G401 (cell line): Measurements from ENCODE around the gene CYP11A1. TPM values are rescaled to one million over a fixed set of nuclear protein-coding genes. Genes with fewer than 3 reads are reported as not detected.
"Not testable (repeated sequence)": the region's sequence is repeated elsewhere in the genome, so short reads cannot be mapped to it uniquely, and the experiment has no call there.

Source experiments
- DNase-seq: peaks from one replicate; pipeline ENCODE4 v3.0.0-alpha.2; 2015; ENCODE audit warnings: low spot score
- in situ Hi-C: cut with HindIII; loops from 2 replicates; pipeline ENCODE4 v1.10.0; 2016; ENCODE audit warnings: low sequenced_read_pairs, mixed read lengths
- total RNA-seq: library from RNA; depleted of rRNA; stranded (reverse); fragments of >200 nt; shearing (Covaris generic); gene quantifications from 2 replicates; pipeline ENCODE4 v1.2.3, GENCODE V29; 2014

CYP11A1 gene
- total RNA-seq, 1 experiment from 2014 or later = not detected

DNA sequence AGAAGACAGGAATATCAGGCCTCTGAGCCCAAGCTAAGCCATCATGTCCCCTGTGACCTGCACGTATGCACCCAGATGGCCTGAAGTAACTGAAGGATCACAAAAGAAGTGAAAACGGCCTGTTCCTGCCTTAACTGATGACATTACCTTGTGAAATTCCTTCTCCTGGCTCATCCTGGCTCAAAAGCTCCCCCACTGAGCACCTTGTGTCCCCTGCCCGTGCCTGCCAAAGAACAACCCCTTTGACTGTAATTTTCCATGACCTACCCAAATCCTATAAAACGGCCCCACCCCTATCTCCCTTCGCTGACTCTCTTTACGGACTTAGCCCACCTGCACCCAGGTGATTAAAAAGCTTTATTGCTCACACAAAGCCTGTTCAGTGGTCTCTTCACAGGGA, 8.1 kb downstream of the CYP11A1 start:
- peak; percentile 64 for DNase-seq
- in situ Hi-C loops = loop anchor here (25.0 kb wide), 1 partner anchor 403 kb away; no protein-coding TSS in a partner anchor

DNA sequence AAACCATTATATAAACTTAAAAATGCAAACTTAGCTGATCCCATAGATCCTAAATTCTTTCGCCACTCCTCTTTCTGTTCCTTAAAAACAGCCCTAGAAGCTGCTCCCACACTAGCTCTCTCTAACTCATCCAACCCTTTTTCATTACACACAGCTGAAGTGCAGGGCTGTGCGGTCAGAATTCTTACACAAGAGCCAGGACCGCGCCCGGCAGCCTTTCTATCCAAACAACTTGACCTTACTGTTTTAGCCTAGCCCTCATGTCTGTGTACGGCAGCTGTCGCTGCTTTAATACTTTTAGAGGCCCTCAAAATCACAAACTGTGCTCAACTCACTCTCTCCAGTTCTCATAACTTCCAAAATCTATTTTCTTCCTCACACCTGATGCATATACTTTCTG, 9.9 kb downstream of the CYP11A1 start:
- in situ Hi-C loops = loop anchor here (25.0 kb wide), 1 partner anchor 405 kb away; no protein-coding TSS in a partner anchor
- DNase-seq = not testable (repeated sequence)

DNA sequence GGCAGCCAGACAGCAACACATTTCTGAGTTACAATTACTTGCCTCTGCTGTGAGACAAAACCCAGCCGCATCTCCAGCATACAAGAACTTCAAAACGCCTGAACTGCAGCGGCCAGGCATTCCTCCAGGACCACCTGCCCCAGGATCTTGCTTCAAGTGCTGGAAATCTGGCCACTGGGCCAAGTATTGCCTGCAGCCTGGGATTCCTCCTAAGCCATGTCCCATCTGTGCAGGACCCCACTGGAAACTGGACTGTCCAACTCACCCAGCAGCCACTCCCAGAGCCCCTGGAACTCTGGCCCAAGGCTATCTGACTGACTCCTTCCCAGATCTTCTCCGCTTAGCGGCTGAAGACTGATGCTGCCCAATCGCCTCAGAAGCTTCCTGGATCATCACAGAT, 11.4 kb downstream of the CYP11A1 start:
- in situ Hi-C loops = loop anchor here (25.0 kb wide), 1 partner anchor 406 kb away; no protein-coding TSS in a partner anchor

DNA sequence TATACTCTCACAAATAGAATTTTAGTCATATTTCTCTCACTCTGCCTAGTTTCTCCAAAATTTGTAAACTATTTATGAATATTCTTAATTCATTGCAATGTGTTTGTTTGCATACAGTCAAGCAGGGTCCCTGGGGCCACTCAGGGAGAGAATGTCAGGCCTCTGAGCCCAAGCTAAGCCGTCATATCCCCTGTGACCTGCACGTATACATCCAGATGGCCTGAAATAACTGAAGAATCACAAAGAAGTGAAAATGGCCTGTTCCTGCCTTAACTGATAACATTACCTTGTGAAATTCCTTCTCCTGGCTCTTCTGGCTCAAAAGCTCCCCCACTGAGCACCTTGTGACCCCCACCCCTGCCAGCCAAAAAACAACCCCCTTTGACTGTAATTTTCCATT, 13.5 kb downstream of the CYP11A1 start:
- not testable (repeated sequence) for DNase-seq
- in situ Hi-C loops = loop anchor here (25.0 kb wide), 1 partner anchor 408 kb away; no protein-coding TSS in a partner anchor

More for the DNA sequence above, 11.4 kb downstream of the CYP11A1 start:
- not testable (repeated sequence) for DNase-seq

DNA sequence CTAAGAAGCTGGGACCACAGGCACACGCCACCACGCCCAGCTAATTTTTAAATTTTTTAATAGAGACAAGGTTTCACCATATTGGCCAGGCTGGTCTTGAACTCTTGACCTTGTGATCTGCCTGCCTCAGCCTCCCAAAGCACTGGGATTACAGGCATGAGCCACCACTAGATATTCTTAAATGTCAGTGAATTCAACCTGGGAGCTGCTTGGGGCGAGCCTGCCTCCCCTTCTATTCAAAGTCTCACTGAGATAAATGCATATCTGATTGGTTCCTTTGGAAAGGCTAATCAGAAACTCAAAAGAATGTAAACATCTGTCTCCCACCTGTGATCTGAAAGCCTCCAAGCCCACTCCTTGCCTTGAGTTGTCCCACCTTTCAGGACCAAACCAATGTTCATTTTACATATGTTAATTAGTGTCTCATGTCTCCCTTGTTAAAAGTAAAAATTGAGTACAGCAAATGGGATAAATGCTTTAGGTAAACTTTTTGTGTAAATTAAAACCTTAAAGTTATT, 15.0 kb downstream of the CYP11A1 start:
- in situ Hi-C loops = loop anchor here (25.0 kb wide), 1 partner anchor 410 kb away; no protein-coding TSS in a partner anchor
- DNase-seq = no peak

DNA sequence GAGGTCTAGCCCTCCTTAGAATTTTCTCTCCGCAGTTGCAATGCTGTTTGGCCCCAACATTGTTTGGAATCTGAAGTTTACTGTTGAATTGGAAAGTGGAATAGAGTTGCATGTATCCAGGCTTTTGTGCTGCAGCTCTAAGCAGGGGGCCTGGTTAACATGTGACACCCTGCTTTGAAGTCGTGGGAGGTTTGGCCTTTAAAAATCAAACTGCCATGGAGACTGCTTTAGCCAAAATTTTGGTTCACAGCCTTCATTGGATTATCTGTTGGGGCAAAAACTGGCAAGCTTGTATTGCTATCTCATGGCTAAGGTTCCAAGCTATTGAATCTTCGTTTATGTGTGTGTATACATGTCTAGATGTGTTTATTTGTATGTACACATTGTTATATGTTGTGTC, 15.8 kb downstream of the CYP11A1 start:
- DNase-seq = no peak
- in situ Hi-C loops = loop anchor here (25.0 kb wide), 1 partner anchor 411 kb away; no protein-coding TSS in a partner anchor

DNA sequence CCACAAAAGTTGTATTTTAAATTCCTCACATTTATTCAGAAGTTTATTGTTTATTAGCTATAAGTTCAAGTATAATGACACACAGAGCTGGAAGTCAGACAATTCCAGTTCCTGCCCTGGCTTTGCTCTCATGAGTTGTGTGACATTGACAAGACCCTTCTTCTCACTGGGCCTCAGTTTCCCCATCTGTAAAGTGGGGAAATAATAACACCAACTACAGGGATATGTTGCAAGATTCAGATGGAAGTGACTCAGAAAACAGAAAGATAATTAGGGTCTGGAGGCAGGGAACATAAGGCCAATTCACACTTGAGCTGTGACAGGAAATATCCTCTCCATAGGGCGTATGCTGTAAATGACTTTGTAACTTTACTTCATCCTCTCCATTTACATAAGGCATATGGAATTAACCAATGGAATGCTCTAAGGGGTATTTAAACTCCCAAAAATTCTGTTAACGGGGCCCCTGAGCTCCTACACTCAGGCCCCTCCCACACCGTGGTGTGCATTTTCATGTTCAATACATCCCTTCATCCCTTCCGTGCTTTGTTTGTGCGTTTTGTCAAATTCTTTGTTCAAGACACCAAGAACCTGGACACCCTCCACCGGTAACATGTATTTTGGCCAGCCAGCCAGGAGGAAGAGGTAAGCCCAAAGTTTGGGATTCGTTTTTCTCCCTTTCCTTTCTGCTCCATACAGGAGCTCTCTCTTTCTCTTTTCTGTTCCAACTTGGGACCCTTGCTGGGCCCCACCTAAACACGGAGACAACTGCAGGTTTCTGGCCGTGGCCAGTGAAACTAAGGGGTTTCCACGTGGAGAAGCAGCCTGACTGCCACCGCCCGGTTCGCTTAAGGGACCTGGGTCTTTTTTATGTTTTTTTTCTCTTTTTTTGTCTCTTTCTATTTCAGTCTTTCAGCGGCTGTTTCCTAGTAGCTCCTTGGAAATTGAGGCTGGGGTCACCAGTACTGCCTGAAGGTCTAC, 16.9 kb downstream of the CYP11A1 start:
- no peak for DNase-seq
- in situ Hi-C loops = loop anchor here (25.0 kb wide), 1 partner anchor 412 kb away; no protein-coding TSS in a partner anchor

DNA sequence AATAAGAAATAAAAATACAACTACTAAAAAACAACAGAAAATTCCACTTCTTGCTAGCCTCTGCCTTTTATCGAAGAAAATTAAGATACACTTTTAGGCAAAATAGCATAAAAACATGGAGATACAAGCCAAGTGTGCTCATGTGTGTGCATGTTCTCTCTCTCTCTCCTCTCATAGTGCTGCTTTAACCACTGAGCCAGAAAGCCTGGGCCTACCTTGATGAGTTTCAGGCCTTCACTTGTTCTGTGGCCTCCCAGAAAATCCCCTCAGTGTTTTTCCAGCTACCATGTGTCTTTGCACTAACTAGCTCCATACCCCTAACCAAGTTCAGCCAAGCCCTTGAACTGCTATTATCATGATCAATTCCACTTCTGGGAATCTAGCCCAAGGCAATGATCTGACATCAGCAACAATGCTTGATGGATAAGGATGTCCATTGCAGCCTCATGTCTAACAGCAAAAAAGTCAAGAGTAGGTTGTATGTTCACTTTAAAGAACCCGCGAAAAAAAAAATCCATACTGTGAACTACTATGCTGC, 18.1 kb downstream of the CYP11A1 start:
- DNase-seq = no peak
- in situ Hi-C loops = no loop called here

DNA sequence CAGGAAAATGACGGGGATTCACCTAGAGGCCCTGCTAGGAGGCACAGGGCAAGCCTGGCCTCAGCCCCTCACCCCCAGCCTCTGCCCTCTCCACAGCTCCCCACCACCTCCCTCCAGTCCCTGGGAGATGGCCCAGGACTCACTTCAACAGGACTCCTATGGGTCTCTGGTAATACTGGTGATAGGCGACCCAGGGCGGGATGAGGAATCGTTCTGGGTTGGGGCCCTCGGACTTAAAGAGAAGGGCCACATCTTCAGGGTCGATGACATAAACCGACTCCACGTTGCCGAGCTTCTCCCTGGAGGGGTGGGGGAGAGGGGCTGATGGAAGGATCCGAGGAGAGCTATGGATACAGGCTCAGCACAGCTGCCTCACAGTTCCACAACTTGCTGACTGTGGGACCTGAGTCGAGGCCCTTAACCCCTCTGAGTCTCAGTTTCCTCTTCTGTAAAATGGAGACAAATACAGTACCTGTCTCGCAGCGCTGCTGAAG, 19.6 kb downstream of the CYP11A1 start:
- in situ Hi-C loops = no loop called here
- DNase-seq = no peak

DNA sequence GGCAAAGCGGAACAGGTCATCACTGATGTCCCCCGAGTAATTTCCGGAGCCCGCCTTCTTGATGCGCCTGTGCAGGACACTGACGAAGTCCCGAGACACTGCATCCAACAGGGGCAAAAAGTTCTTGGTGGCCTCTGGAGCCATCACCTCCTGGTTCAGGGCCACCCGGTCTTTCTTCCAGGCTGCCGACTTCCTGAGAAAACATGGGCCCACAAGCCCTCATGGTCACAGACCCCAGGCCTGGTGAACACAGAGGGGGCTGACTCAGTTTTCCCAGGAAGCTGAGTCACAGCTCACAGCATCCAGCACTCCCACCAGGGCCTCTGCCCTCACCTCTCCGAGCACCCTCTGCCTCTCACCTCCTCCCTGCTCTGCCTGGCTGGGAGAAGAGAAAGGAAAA, 22.4 kb downstream of the CYP11A1 start:
- in situ Hi-C loops = no loop called here
- no peak for DNase-seq

DNA sequence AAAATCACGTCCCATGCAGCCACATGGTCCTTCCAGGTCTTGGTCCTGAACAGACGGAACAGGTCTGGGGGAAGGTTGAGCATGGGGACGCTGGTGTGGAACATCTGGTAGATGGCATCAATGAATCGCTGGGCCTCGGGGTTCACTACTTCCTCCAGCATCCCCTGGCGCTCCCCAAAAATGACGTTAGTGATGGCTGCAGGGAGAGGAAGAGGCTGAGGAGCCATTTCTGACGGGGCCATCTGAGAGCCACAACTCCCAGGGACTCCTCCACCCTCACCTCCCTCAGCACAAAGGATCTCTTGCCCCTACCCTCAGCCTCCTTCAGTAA, 23.7 kb downstream of the CYP11A1 start:
- DNase-seq = no peak
- in situ Hi-C loops = no loop called here

DNA sequence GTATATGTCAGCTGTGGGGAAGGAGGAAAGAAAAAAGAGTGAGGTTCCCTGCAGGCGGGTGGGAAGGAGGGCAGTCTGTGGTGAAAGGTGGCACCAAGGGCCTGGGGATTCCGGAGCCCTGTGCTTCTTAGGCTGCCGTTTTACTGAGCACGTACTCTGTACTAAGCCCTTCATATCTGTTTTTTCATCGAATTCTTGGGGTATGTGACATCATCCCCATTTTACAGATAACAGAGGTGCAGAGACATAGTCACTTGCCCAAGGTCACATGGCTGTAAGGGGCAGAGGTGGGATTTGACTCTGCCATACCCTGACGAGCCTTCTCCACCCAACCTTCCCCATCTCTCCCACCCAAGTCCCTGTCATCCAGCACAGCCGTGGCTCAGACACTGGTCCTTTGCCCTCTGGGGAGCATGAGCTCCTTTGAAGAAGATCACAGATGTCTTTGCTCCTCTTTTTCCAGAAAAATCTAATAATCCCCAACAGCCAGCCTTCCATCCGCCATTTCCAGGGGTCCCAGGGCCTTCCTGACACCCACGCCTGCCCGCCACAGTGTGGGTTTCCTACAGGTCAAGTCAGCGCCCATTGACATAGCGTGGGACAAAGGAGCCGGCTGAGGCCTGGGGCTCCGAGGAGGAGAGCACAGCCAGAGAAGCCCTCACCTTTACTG, 24.2 kb downstream of the CYP11A1 start:
- in situ Hi-C loops = no loop called here
- DNase-seq = no peak

DNA sequence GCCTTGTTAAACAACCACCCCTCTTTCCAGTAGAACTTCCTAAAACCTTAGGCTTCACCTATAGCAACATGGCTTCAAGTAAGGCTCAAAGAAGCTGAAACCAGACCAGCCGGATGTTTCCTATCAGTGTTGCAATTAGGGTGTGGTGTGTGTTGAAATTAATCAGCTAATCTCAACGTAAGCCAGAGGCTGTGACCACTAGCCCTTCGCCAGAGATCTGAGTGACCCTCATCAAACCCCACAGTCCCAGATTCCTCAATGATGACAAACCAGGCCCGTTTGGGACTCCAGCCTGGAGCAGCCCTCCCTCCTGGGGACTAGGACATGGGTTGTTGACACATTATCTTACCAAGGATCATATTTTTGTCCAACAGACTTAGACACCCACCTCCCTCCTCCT, 27.3 kb downstream of the CYP11A1 start:
- in situ Hi-C loops = no loop called here
- DNase-seq = no peak

DNA sequence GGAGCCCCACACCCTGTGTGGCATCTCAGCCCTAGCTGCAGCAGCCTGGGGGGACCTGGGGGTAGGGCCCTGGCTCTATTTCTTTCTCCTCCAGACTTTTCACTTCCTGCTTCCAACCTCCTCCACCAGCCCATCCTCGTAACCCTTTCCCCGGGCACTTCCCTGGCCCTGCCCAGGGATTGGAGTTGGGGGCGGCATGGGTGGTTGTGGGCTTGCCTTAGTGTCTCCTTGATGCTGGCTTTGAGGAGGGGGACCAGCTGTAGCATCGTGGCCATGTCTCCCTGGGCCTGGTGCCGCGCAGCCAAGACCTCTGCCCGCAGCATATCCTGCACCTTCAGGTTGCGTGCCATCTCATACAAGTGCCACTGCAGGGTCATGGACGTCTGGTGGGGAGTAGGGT, 28.1 kb downstream of the CYP11A1 start:
- DNase-seq = no peak
- in situ Hi-C loops = no loop called here

DNA sequence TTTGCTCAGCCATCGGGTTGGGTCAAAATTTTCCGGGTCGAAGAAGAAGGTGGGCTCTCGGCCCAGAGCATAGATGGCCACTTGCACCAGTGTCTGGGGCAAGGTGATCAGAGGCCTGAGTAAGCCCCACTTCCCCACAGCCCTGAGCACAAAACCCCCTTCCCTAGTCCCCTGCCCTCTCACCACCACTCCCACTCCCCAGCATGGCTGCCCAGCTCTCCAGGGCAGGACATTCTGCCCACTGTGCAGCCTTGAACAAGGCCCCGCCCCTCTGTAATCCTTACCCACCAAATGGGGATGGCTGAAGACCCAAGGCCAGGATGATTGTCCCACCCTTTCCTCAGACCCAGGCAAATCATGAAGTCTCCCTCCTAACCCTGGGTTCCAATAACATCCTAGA, 28.8 kb downstream of the CYP11A1 start:
- in situ Hi-C loops = no loop called here
- DNase-seq = no peak

DNA sequence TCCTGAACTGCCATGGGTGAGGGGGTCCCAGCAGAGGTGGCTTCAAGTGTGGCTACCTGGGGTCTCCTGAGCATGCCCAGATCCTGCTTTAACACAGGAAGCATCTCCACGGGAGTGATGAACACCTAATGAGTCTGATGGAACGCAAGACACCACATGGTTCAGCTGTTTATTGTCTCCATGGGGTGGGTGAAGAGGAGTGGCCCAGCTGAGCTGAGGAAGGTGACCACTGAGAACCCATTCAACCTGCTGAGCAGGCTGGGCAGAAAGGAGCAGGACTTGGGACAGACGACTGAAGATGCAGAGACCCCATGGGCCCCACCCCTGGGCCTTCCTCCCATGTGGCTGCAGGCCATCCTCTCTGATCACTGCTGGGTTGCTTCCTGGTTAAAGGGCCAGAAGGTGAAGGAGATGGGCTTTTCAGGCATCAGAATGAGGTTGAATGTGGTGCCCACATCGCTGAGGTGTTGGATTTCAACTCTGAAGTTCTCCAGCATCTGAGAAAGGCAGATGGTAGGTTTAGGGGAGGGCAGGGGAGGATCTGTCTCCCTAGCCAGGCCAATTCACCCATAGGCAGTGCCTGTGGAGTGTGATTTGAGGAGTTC, 29.7 kb downstream of the CYP11A1 start:
- DNase-seq = no peak
- in situ Hi-C loops = no loop called here

DNA sequence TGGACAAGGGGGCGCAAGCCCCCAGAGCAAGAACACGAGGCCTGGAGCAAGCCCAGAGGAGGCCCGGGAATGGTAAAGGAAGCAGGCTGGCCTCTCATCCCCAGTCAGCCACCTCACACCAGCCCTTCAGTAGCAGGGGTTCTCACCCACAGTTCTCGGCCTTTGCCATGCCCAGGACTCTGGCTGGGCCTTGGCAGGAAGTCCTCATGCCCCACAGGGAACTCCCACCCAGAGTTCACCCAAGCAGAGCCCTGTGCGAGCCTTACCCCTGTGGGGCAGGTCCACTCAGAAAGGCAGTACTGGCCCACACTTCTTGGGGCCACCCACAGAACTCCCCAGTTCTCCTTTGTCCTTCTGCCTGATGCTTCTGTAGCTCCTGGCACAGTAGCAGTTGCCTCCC, 30.3 kb downstream of the CYP11A1 start:
- in situ Hi-C loops = no loop called here
- DNase-seq = no peak

DNA sequence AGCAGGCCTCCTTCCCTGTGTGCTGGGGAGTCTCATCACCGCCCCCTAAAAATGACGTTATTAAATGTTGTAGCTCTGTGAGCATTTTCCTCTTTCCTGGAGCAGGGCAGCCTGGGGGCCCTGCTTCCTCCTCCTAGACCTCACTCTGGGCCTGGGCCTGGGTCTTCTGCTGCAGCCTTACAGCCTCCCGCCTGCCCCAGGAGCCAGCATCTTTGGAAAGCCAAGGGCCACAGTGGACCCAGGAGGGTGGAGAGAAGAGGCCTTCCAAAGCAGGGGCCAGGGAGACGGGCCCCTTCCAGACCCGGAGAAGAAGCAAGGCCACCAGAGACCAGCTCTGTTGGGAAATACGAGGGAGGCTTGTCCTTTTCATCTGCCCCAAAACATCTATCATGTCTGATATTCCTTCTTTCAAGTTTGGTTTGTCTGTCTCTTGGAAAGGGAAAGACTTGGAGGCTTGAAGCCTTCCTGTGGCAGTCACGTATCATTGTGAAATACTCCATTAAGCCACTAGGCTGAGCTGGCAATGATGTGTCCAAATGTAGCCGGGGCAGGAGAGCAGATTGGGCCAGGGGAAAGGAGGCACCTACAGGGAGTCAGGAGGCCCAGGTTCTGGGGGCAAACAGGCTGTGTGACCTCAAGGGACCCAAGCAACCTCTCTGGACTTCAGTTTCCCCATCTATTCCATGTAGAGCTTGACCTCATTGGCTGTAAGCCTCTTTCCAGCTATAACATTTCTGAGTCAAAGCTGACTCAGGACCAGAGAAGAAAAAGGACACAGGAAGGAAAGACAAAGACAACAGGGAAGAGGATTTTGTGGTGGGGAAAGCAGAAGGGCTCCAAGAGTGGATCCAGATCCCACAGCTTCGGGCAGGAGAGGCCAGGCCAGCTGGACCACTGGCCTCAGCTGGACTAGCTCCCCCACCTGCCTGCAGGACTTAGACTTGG, 31.1 kb downstream of the CYP11A1 start:
- in situ Hi-C loops = no loop called here
- no peak for DNase-seq
